WI38 (cell line): ENCODE measurements around the gene GOLPH3.
A peak's percentile ranks its signal among the peaks of the same experiment; 100 is the strongest.
"Not testable (repeated sequence)": the region's sequence is repeated elsewhere in the genome, so short reads cannot be mapped to it uniquely, and the experiment has no call there.

Experiments
- H3K4me3 ChIP-seq: 2 replicates; pipeline ENCODE4 v1.5.1; 2011; ENCODE audit warnings: low read depth, mild to moderate bottlenecking, control low read depth, low read length
- CTCF ChIP-seq: IDR thresholded peaks from 2 replicates; pipeline ENCODE4 v1.5.1; 2012; ENCODE audit warnings: low read depth, mild to moderate bottlenecking, control low read depth, low read length

The GOLPH3 gene

GRCh38 chr5:32174011-32174870, at the start of gene GOLPH3:
TSS of gene GOLPH3 (minus strand) at chr5:32174319. CDS start at chr5:32174034, 285 bp downstream.
- peak within 1 kb of the TSS; percentile 93 for H3K4me3 ChIP-seq
- no peak for TF ChIP-seq CTCF

- no peak overlapping the region for H3K4me3 ChIP-seq
- TF ChIP-seq CTCF: no peak
Measured at GRCh38 chr5:32222723-32223470, 48.8 kb upstream of the GOLPH3 start.

GRCh38 chr5:32217886-32218396, 43.8 kb upstream of the GOLPH3 start:
- TF ChIP-seq CTCF: no peak
- no peak overlapping the region for H3K4me3 ChIP-seq

- not testable (repeated sequence) for H3K4me3 ChIP-seq
Measured at GRCh38 chr5:32214344-32214743, 40.2 kb upstream of the GOLPH3 start.

GRCh38 chr5:32210151-32210550, 36.0 kb upstream of the GOLPH3 start:
- H3K4me3 ChIP-seq: no peak overlapping the region

GRCh38 chr5:32208837-32209236, 34.7 kb upstream of the GOLPH3 start:
- not testable (repeated sequence) for H3K4me3 ChIP-seq

More at GRCh38 chr5:32210151-32210550, 36.0 kb upstream of the GOLPH3 start:
- TF ChIP-seq CTCF: no peak

GRCh38 chr5:32207355-32207634, 33.2 kb upstream of the GOLPH3 start:
- no peak for TF ChIP-seq CTCF
- no peak overlapping the region for H3K4me3 ChIP-seq
